DMS79 (cell line): ENCODE data around the gene NTN5.
"Not testable (repeated sequence)": the region's sequence is repeated elsewhere in the genome, so short reads cannot be mapped to it uniquely, and the experiment has no call there.

Source experiments
- DNase-seq: peaks from one replicate; lab custom pipeline; 2025; lab: John Stamatoyannopoulos, UW

The NTN5 gene

GRCh38 chr19:48672994-48673393 lies at the start of gene NTN5:
Gene NTN5, minus strand, starts transcription at chr19:48673017. Its CDS starts 2,031 bp downstream, at chr19:48670986.
- no peak for DNase-seq

- DNase-seq = no peak
Measured at GRCh38 chr19:48722196-48722708, 49.4 kb upstream of the NTN5 start.

- peak; percentile 98 for DNase-seq
Measured at GRCh38 chr19:48720613-48721296, 47.9 kb upstream of the NTN5 start.

- no peak for DNase-seq
Measured at GRCh38 chr19:48720251-48720612, 47.4 kb upstream of the NTN5 start.

- no peak for DNase-seq
Measured at GRCh38 chr19:48719263-48720171, 46.7 kb upstream of the NTN5 start, which contains the start of gene MAMSTR. Gene MAMSTR, minus strand, starts transcription at chr19:48719725. Its CDS starts 694 bp downstream, at chr19:48719031.

GRCh38 chr19:48718711-48719231 lies 46.0 kb upstream of the NTN5 start:
- no peak for DNase-seq

GRCh38 chr19:48718106-48718505 lies 45.3 kb upstream of the NTN5 start:
- DNase-seq = not testable (repeated sequence)

GRCh38 chr19:48716562-48717291 lies 43.9 kb upstream of the NTN5 start:
- DNase-seq = peak; percentile 78

GRCh38 chr19:48715681-48716171 lies 42.9 kb upstream of the NTN5 start:
- peak; percentile 43 for DNase-seq

- peak; percentile 43 for DNase-seq
Measured at GRCh38 chr19:48714759-48715675, 42.2 kb upstream of the NTN5 start.

- peak; percentile 99 for DNase-seq
Measured at GRCh38 chr19:48713864-48714755, 41.3 kb upstream of the NTN5 start.

GRCh38 chr19:48713041-48713863 lies 40.4 kb upstream of the NTN5 start:
- no peak for DNase-seq

- DNase-seq = no peak
Measured at GRCh38 chr19:48711106-48711662, 38.4 kb upstream of the NTN5 start.

- DNase-seq = no peak
Measured at GRCh38 chr19:48708471-48708870, 35.7 kb upstream of the NTN5 start.

GRCh38 chr19:48705431-48705830 lies 32.6 kb upstream of the NTN5 start:
- DNase-seq = no peak

GRCh38 chr19:48703316-48703715 lies 30.5 kb upstream of the NTN5 start:
- no peak for DNase-seq

- DNase-seq = no peak
Measured at GRCh38 chr19:48702701-48703100, 29.9 kb upstream of the NTN5 start.

GRCh38 chr19:48698046-48698445 lies 25.2 kb upstream of the NTN5 start:
- DNase-seq = peak; percentile 22
